HEK293 (cell line): ENCODE measurements around the gene MTMR12.

Experiments
- CTCF ChIA-PET: fragments of 350-600 bp; formaldehyde crosslinking; extraction: SDS; loops from one replicate; lab custom pipeline; 2021; ENCODE audit warnings: antibody characterized with exemption; lab: Yijun Ruan, JAX
- POLR2A ChIA-PET: fragments of 300-600 bp; formaldehyde crosslinking; extraction: SDS; loops from one replicate; lab custom pipeline; 2020; ENCODE audit warnings: antibody characterized with exemption, inconsistent platforms; lab: Yijun Ruan, JAX
- H3K27ac ChIP-seq: fragments of 200-500 bp; sonication (Bioruptor generic); 2 replicates; pipeline ENCODE4 v1.5.1; 2014; ENCODE audit warnings: low read depth, low read length, control low read depth, inconsistent platforms; ENCODE audit errors: extremely low read depth
- H3K36me3 ChIP-seq, 2 experiments: fragments of 200-500 bp in 1 of 2; sonication (Bioruptor generic) in 1 of 2; 1 replicate in 1 of 2; 2 replicates in 1 of 2; pipeline ENCODE4 v1.5.1; 2014 to 2017; ENCODE audit warnings: inconsistent platforms in 2 of 2, low read length in 2 of 2; ENCODE audit not compliant: control insufficient read depth in 2 of 2, insufficient read depth in 1 of 2
- H3K4me1 ChIP-seq: fragments of 200-500 bp; sonication (Bioruptor generic); 2 replicates; pipeline ENCODE4 v1.5.1; 2014; ENCODE audit warnings: mild to moderate bottlenecking, low read length, inconsistent platforms; ENCODE audit not compliant: control insufficient read depth, insufficient read depth
- H3K4me3 ChIP-seq: 2 replicates; pipeline ENCODE4 v1.5.1; 2011; ENCODE audit warnings: low read depth, mild to moderate bottlenecking, control low read depth, low read length, moderate library complexity
- H3K9me3 ChIP-seq: fragments of 200-500 bp; sonication (Bioruptor generic); 2 replicates; pipeline ENCODE4 v1.5.1; 2014; ENCODE audit warnings: low read depth, low read length, inconsistent platforms; ENCODE audit not compliant: control insufficient read depth, insufficient read depth
- BCL11B ChIP-seq: fragments of 450-650 bp; formaldehyde crosslinking; IDR thresholded peaks from 2 replicates; pipeline ENCODE4 v1.5.1; 2016; ENCODE audit warnings: low read depth, missing biosample characterization, missing genetic modification characterization
- GFI1B ChIP-seq: fragments of 450-650 bp; formaldehyde crosslinking; IDR thresholded peaks from 2 replicates; pipeline ENCODE4 v1.5.1; 2016; ENCODE audit warnings: missing biosample characterization, missing genetic modification characterization
- KLF10 ChIP-seq: fragments of 450-650 bp; IDR thresholded peaks from 2 replicates; pipeline ENCODE4 v1.5.1; 2018; ENCODE audit warnings: missing biosample characterization, mild to moderate bottlenecking, missing genetic modification characterization
- KLF16 ChIP-seq: fragments of 450-650 bp; formaldehyde crosslinking; IDR thresholded peaks from 2 replicates; pipeline ENCODE4 v1.5.1; 2017; ENCODE audit warnings: missing biosample characterization, missing genetic modification characterization
- SETDB1 ChIP-seq: IDR thresholded peaks from one replicate; pipeline ENCODE4 v1.6.1; 2017; ENCODE audit warnings: mild to moderate bottlenecking, low read length, moderate library complexity, mixed read lengths; ENCODE audit not compliant: insufficient read length
- TCF7L2 ChIP-seq: IDR thresholded peaks from 2 replicates; pipeline ENCODE4 v1.6.1; 2011; ENCODE audit warnings: low read depth, mild to moderate bottlenecking, inconsistent platforms, low read length, moderate library complexity, borderline replicate concordance
- TSHZ1 ChIP-seq: fragments of 450-650 bp; formaldehyde crosslinking; IDR thresholded peaks from 2 replicates; pipeline ENCODE4 v1.5.1; 2016; ENCODE audit warnings: missing biosample characterization, missing genetic modification characterization, borderline replicate concordance
- YY2 ChIP-seq: fragments of 450-650 bp; formaldehyde crosslinking; IDR thresholded peaks from 2 replicates; pipeline ENCODE4 v1.5.1; 2016; ENCODE audit warnings: missing biosample characterization, missing genetic modification characterization
- ZBTB7A ChIP-seq: fragments of 450-650 bp; formaldehyde crosslinking; IDR thresholded peaks from 2 replicates; pipeline ENCODE4 v1.5.1; 2016; ENCODE audit warnings: low read depth, missing biosample characterization, missing genetic modification characterization
- ZBTB8A ChIP-seq: fragments of 450-650 bp; formaldehyde crosslinking; IDR thresholded peaks from 2 replicates; pipeline ENCODE4 v1.5.1; 2016; ENCODE audit warnings: missing biosample characterization, missing genetic modification characterization
- ZNF133 ChIP-seq: fragments of 450-650 bp; formaldehyde crosslinking; IDR thresholded peaks from 2 replicates; pipeline ENCODE4 v1.5.1; 2016; ENCODE audit warnings: missing biosample characterization, missing genetic modification characterization
- ZNF138 ChIP-seq: fragments of 450-650 bp; formaldehyde crosslinking; IDR thresholded peaks from 2 replicates; pipeline ENCODE4 v1.5.1; 2016; ENCODE audit warnings: missing biosample characterization, missing genetic modification characterization, borderline replicate concordance
- ZNF146 ChIP-seq: fragments of 450-650 bp; formaldehyde crosslinking; IDR thresholded peaks from 2 replicates; pipeline ENCODE4 v1.5.1; 2016; ENCODE audit warnings: missing biosample characterization, missing genetic modification characterization
- ZNF169 ChIP-seq: fragments of 450-650 bp; formaldehyde crosslinking; IDR thresholded peaks from 2 replicates; pipeline ENCODE4 v1.5.1; 2016; ENCODE audit warnings: missing biosample characterization, missing genetic modification characterization
- ZNF175 ChIP-seq: fragments of 450-650 bp; formaldehyde crosslinking; IDR thresholded peaks from 2 replicates; pipeline ENCODE4 v1.5.1; 2016; ENCODE audit warnings: missing biosample characterization, missing genetic modification characterization
- ZNF202 ChIP-seq: fragments of 450-650 bp; formaldehyde crosslinking; IDR thresholded peaks from 2 replicates; pipeline ENCODE4 v1.5.1; 2016; ENCODE audit warnings: missing biosample characterization, missing genetic modification characterization, borderline replicate concordance
- ZNF324 ChIP-seq: fragments of 450-650 bp; formaldehyde crosslinking; IDR thresholded peaks from 2 replicates; pipeline ENCODE4 v1.5.1; 2016; ENCODE audit warnings: missing biosample characterization, missing genetic modification characterization
- ZNF341 ChIP-seq: fragments of 450-650 bp; formaldehyde crosslinking; IDR thresholded peaks from 2 replicates; pipeline ENCODE4; 2016; ENCODE audit warnings: low read depth, missing biosample characterization, missing genetic modification characterization
- ZNF350 ChIP-seq: fragments of 450-650 bp; formaldehyde crosslinking; IDR thresholded peaks from 2 replicates; pipeline ENCODE4 v1.5.0; 2017; ENCODE audit warnings: missing biosample characterization, mild to moderate bottlenecking, missing genetic modification characterization
- ZNF558 ChIP-seq: fragments of 450-650 bp; formaldehyde crosslinking; IDR thresholded peaks from 2 replicates; pipeline ENCODE4 v1.5.1; 2016; ENCODE audit warnings: missing biosample characterization, missing genetic modification characterization
- ZNF561 ChIP-seq: fragments of 450-650 bp; IDR thresholded peaks from 2 replicates; pipeline ENCODE4 v1.5.1; 2018; ENCODE audit warnings: missing biosample characterization, missing genetic modification characterization, borderline replicate concordance
- ZNF639 ChIP-seq: fragments of 450-650 bp; formaldehyde crosslinking; IDR thresholded peaks from 2 replicates; pipeline ENCODE4 v1.5.1; 2016; ENCODE audit warnings: missing biosample characterization, missing genetic modification characterization
- ZSCAN30 ChIP-seq: fragments of 450-650 bp; IDR thresholded peaks from 2 replicates; pipeline ENCODE4 v1.5.1; 2018; ENCODE audit warnings: missing biosample characterization, mild to moderate bottlenecking, missing genetic modification characterization, moderate library complexity
- ZXDB ChIP-seq: fragments of 450-650 bp; formaldehyde crosslinking; IDR thresholded peaks from 2 replicates; pipeline ENCODE4 v1.5.1; 2016; ENCODE audit warnings: missing biosample characterization, missing genetic modification characterization
- TF ChIP-seq, protein P1 (sequence below): fragments of 450-650 bp; formaldehyde crosslinking; IDR thresholded peaks from 2 replicates; pipeline ENCODE4 v1.5.1; 2017; ENCODE audit warnings: missing biosample characterization, missing genetic modification characterization
- TF ChIP-seq, protein P2 (sequence below): fragments of 450-650 bp; formaldehyde crosslinking; IDR thresholded peaks from 2 replicates; pipeline ENCODE4 v1.5.1; 2016; ENCODE audit warnings: missing biosample characterization, missing genetic modification characterization

The MTMR12 gene

DNA sequence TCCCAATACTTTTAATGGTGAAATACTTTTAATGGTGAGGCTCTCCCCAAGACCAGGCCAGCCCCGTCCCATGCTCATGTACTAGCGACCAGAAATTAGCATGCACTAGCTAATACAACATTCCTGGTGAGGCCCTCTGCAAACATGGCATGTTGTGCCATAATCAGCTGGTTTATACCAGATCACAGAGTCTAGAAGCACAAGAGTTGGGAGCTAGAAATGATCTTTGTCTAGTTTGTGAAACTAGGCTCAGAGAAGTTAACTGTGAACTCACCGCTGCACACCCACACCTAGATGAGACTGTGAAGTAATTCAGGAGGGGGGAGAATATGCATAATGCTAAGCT is 37.4 kb downstream of the MTMR12 start:
- no peak overlapping the region for H3K27ac ChIP-seq
- H3K36me3 ChIP-seq, result peaks cover 12 to 36% of the 10 kb centered on the region in 2 experiments
- no peak overlapping the region for H3K4me3 ChIP-seq
- POLR2A ChIA-PET, result no interaction called here
- peaks cover 7% of the 10 kb centered on the region; the same call in 1 of the 2 replicates for H3K4me1 ChIP-seq
- TF ChIP-seq ZSCAN30 (tag by site-specific recombination) (no peak), KLF10 (tag by site-specific recombination) (no peak), ZNF175 (no peak), ZNF202 (no peak), ZNF341 (tag by site-specific recombination) (no peak), TCF7L2 (no peak), SETDB1 (no peak), GFI1B (tag by site-specific recombination) (no peak), YY2 (no peak), ZNF558 (tag by site-specific recombination) (no peak), ZNF146 (tag by site-specific recombination) (no peak), ZNF639 (tag by site-specific recombination) (no peak)
- TF ChIP-seq, all 188 proteins: peak for 0
- CTCF ChIA-PET, result interaction anchor here (0.5 to 1.2 kb wide), 8 partner anchors 39 to 1144 kb away, joined by 3 to 5 read pairs (median 4); no protein-coding TSS in a partner anchor
- H3K9me3 ChIP-seq, result no peaks in the 10 kb centered on the region

GRCh38 chr5:32274548-32275395 is 38.0 kb downstream of the MTMR12 start:
- no peak overlapping the region for H3K27ac ChIP-seq
- POLR2A ChIA-PET, result interaction anchor here (0.5 kb wide), 1 partner anchor 10 kb away, joined by 3 read pairs; no protein-coding TSS in a partner anchor
- peaks cover 7% of the 10 kb centered on the region; the same call in 1 of the 2 replicates for H3K4me1 ChIP-seq
- H3K4me3 ChIP-seq, result no peak overlapping the region
- CTCF ChIA-PET, result interaction anchor here (0.5 to 1.3 kb wide), 7 partner anchors 42 to 316 kb away, joined by 3 to 5 read pairs (median 4); no protein-coding TSS in a partner anchor
- no peaks in the 10 kb centered on the region for H3K9me3 ChIP-seq
- H3K36me3 ChIP-seq, result peaks cover 17 to 42% of the 10 kb centered on the region in 2 experiments
- no peak for TF ChIP-seq ZNF138 (tag by site-specific recombination)
- TF ChIP-seq ZNF169 (tag by site-specific recombination), result no peak
- TF ChIP-seq, protein P1, sequence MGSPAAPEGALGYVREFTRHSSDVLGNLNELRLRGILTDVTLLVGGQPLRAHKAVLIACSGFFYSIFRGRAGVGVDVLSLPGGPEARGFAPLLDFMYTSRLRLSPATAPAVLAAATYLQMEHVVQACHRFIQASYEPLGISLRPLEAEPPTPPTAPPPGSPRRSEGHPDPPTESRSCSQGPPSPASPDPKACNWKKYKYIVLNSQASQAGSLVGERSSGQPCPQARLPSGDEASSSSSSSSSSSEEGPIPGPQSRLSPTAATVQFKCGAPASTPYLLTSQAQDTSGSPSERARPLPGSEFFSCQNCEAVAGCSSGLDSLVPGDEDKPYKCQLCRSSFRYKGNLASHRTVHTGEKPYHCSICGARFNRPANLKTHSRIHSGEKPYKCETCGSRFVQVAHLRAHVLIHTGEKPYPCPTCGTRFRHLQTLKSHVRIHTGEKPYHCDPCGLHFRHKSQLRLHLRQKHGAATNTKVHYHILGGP (tag by site-specific recombination), result no peak
- TF ChIP-seq ZNF133 (tag by site-specific recombination), result no peak
- no peak for TF ChIP-seq BCL11B
- TF ChIP-seq TSHZ1 (tag by site-specific recombination), result no peak
- no peak for TF ChIP-seq ZNF350 (tag by site-specific recombination)
- TF ChIP-seq ZBTB7A (tag by site-specific recombination), result no peak
- TF ChIP-seq KLF16 (tag by site-specific recombination), result no peak
- TF ChIP-seq ZXDB (tag by site-specific recombination), result no peak
- TF ChIP-seq ZNF561 (tag by site-specific recombination), result no peak
- TF ChIP-seq, protein P2, sequence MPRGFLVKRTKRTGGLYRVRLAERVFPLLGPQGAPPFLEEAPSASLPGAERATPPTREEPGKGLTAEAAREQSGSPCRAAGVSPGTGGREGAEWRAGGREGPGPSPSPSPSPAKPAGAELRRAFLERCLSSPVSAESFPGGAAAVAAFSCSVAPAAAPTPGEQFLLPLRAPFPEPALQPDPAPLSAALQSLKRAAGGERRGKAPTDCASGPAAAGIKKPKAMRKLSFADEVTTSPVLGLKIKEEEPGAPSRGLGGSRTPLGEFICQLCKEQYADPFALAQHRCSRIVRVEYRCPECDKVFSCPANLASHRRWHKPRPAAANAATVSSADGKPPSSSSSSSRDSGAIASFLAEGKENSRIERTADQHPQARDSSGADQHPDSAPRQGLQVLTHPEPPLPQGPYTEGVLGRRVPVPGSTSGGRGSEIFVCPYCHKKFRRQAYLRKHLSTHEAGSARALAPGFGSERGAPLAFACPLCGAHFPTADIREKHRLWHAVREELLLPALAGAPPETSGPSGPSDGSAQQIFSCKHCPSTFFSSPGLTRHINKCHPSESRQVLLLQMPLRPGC (tag by site-specific recombination), result no peak
- TF ChIP-seq ZBTB8A (tag by site-specific recombination), result no peak
- TF ChIP-seq ZNF324 (tag by site-specific recombination), result no peak
- TF ChIP-seq ZSCAN30 (tag by site-specific recombination), result no peak
